Liver (tissue), 9 donors: Measurements from ENCODE around the gene HS3ST1. TPM values are rescaled to one million over a fixed set of nuclear protein-coding genes. Genes with fewer than 3 reads are reported as not detected.

Experiments
- DNase-seq: peaks from one replicate; pipeline ENCODE4 v3.0.0-alpha.2; 2017; ENCODE audit warnings: low spot score
- H3K27ac ChIP-seq, 2 donors: one replicate each; pipeline ENCODE4 v1.7.0; 2013; ENCODE audit warnings: inconsistent platforms in 2 of 2, low read length in 2 of 2, control low read depth in 1 of 2, low read depth in 1 of 2, mild to moderate bottlenecking in 1 of 2
- H3K27me3 ChIP-seq, 4 donors: one replicate each; pipeline versions ENCODE4 v1.6.1 to v1.7.0; 2013; ENCODE audit warnings: low read length in 3 of 4, inconsistent platforms in 1 of 4, mild to moderate bottlenecking in 1 of 4, moderate library complexity in 1 of 4; ENCODE audit not compliant: control insufficient read depth in 4 of 4, insufficient read depth in 4 of 4
- H3K36me3 ChIP-seq, 4 donors: one replicate each; pipeline versions ENCODE4 v1.6.1 to v1.7.0; 2013; ENCODE audit warnings: low read length in 3 of 4, mild to moderate bottlenecking in 3 of 4, low read depth in 1 of 4, moderate library complexity in 1 of 4; ENCODE audit not compliant: control insufficient read depth in 4 of 4, insufficient read depth in 3 of 4
- H3K4me1 ChIP-seq, 4 donors: one replicate each; pipeline versions ENCODE4 v1.6.1 to v1.7.0; 2013; ENCODE audit warnings: low read length in 3 of 4, mild to moderate bottlenecking in 3 of 4, moderate library complexity in 1 of 4; ENCODE audit not compliant: control insufficient read depth in 4 of 4, insufficient read depth in 4 of 4
- H3K4me3 ChIP-seq, 3 donors: one replicate each; pipeline versions ENCODE4 v1.6.1 to v1.7.0; 2013; ENCODE audit warnings: low read length in 3 of 3, control low read depth in 1 of 3, low read depth in 1 of 3, mild to moderate bottlenecking in 1 of 3
- H3K9ac ChIP-seq, 2 donors: one replicate each; pipeline ENCODE4 v1.7.0; 2013; ENCODE audit warnings: low read length in 2 of 2, mild to moderate bottlenecking in 2 of 2, moderate library complexity in 2 of 2, control low read depth in 1 of 2, low read depth in 1 of 2
- H3K9me3 ChIP-seq, 4 donors: one replicate each; pipeline versions ENCODE4 v1.6.1 to v1.7.0; 2013; ENCODE audit warnings: low read length in 3 of 4; ENCODE audit not compliant: control insufficient read depth in 4 of 4
- ATF3 ChIP-seq: IDR thresholded peaks from 2 replicates; pipeline ENCODE4 v1.6.1; 2016; ENCODE audit warnings: antibody characterized with exemption
- CTCF ChIP-seq: fragments of 150-350 bp; IDR thresholded peaks from 2 replicates; pipeline ENCODE4 v1.5.1; 2017; ENCODE audit warnings: improper control_type of control experiment, low read depth, low read length; ENCODE audit not compliant: missing input control
- EGR1 ChIP-seq, 2 donors: IDR thresholded peaks; 2 replicates each; pipeline ENCODE4 v1.6.1; 2016 to 2018; ENCODE audit warnings: antibody characterized with exemption in 2 of 2, low read depth in 2 of 2
- FOXA1 ChIP-seq: IDR thresholded peaks from 2 replicates; pipeline ENCODE4 v1.6.1; 2016; ENCODE audit warnings: antibody characterized with exemption
- FOXA2 ChIP-seq: IDR thresholded peaks from 2 replicates; pipeline ENCODE4 v1.6.1; 2016; ENCODE audit warnings: antibody characterized with exemption
- GABPA ChIP-seq, 2 donors: IDR thresholded peaks in 1 of 2; conservative IDR thresholded peaks in 1 of 2; 2 replicates each; pipeline ENCODE4 v1.6.1; 2016; ENCODE audit warnings: antibody characterized with exemption in 2 of 2, mild to moderate bottlenecking in 1 of 2, moderate library complexity in 1 of 2
- HNF4A ChIP-seq, 2 donors: conservative IDR thresholded peaks; 2 replicates each; pipeline ENCODE4 v1.6.1; 2016; ENCODE audit warnings: antibody characterized with exemption in 2 of 2, mild to moderate bottlenecking in 2 of 2
- HNF4G ChIP-seq: IDR thresholded peaks from 2 replicates; pipeline ENCODE4 v1.6.1; 2016; ENCODE audit warnings: antibody characterized with exemption
- JUND ChIP-seq, 2 donors: IDR thresholded peaks; 2 replicates each; pipeline ENCODE4 v1.6.1; 2016; ENCODE audit warnings: antibody characterized with exemption in 2 of 2
- MAX ChIP-seq: IDR thresholded peaks from 2 replicates; pipeline ENCODE4 v1.6.1; 2016; ENCODE audit warnings: antibody characterized with exemption
- NR2F2 ChIP-seq: IDR thresholded peaks from 2 replicates; pipeline ENCODE4 v1.6.1; 2016; ENCODE audit warnings: antibody characterized with exemption
- RAD21 ChIP-seq, 2 donors: IDR thresholded peaks; 2 replicates each; pipeline ENCODE4 v1.6.1; 2016; ENCODE audit warnings: antibody characterized with exemption in 2 of 2, mild to moderate bottlenecking in 2 of 2
- REST ChIP-seq: IDR thresholded peaks from 2 replicates; pipeline ENCODE4 v1.6.1; 2016; ENCODE audit warnings: antibody characterized with exemption, mild to moderate bottlenecking
- RXRA ChIP-seq, 2 donors: IDR thresholded peaks; 2 replicates each; pipeline ENCODE4 v1.6.1; 2017 to 2018; ENCODE audit warnings: antibody characterized with exemption in 2 of 2, mild to moderate bottlenecking in 1 of 2
- SP1 ChIP-seq: IDR thresholded peaks from 2 replicates; pipeline ENCODE4 v1.6.1; 2018; ENCODE audit warnings: antibody characterized with exemption, mild to moderate bottlenecking
- TAF1 ChIP-seq: conservative IDR thresholded peaks from 2 replicates; pipeline ENCODE4 v1.6.1; 2016; ENCODE audit warnings: antibody characterized with exemption, mild to moderate bottlenecking
- YY1 ChIP-seq: IDR thresholded peaks from 2 replicates; pipeline ENCODE4 v1.6.1; 2016; ENCODE audit warnings: antibody characterized with exemption, mild to moderate bottlenecking
- ZBTB33 ChIP-seq: IDR thresholded peaks from 2 replicates; pipeline ENCODE4 v1.6.1; 2016; ENCODE audit warnings: antibody characterized with exemption
- whole genome bisulfite sequencing: extraction: QIAGEN DNeasy Blood & Tissue Kit; methylation state at CpG from one replicate; pipeline ENCODE4 v1.1.7; 2013; 5-methylcytosine and 5-hydroxymethylcytosine counted together
- polyA plus RNA-seq, 2 donors: library from polyadenylated mRNA; stranded (reverse) in 1 of 2; unstranded in 1 of 2; fragments of 200-250 nt in 1 of 2; fragments of >200 nt in 1 of 2; fragmentation: Nextera tagmentation in 1 of 2; extraction: Ambion mirVana in 1 of 2; gene quantifications; one replicate each; pipeline versions ENCODE4 v1.2.1 to v1.2.3, GENCODE V29; 2013 to 2015
- total RNA-seq, 2 donors: library from RNA; depleted of rRNA; stranded (reverse); fragments of >200 nt; gene quantifications; one replicate each; pipeline ENCODE4 v1.2.3, GENCODE V29; 2014
- donor health status: healthy.
- donor health status: healthy.
- donor health status: healthy.
- donor health status: healthy.
- donor health status: healthy.

Gene HS3ST1
- total and polyA plus RNA-seq, 4 donors: 0.25 to 0.75 (median 0.30) TPM

- Histone ChIP-seq H3K9me3 (no peaks in the 10 kb centered on the region), H3K36me3 (no peaks in the 10 kb centered on the region), H3K27ac (no peak overlapping the region), H3K4me3 (no peak overlapping the region), H3K27me3 (no peaks in the 10 kb centered on the region), H3K4me1 (no peaks in the 10 kb centered on the region), H3K9ac (no peak overlapping the region)
- 82% methylated on average over 3 of the region's 3 CpGs for WGBS
- TF ChIP-seq MAX: no peak
- no peak for TF ChIP-seq TAF1
- TF ChIP-seq ATF3: no peak
- TF ChIP-seq FOXA2: no peak
- no peak for TF ChIP-seq JUND (IDR thresholded peaks at IDR 0.05)
- TF ChIP-seq CTCF: no peak
- TF ChIP-seq SP1: no peak
- TF ChIP-seq RXRA (IDR thresholded peaks at IDR 0.05): no peak
- TF ChIP-seq HNF4G: no peak
- no peak for TF ChIP-seq RAD21 (IDR thresholded peaks at IDR 0.05)
- no peak for TF ChIP-seq NR2F2
- TF ChIP-seq GABPA (IDR thresholded peaks at IDR 0.05 in 1 of 2, conservative IDR thresholded peaks at IDR 0.05 in 1 of 2): no peak
- TF ChIP-seq FOXA1: no peak
- TF ChIP-seq EGR1 (IDR thresholded peaks at IDR 0.05; ENCODE audit: low read depth in 2 of 2): no peak
- no peak for TF ChIP-seq HNF4A (conservative IDR thresholded peaks at IDR 0.05)
- TF ChIP-seq REST: no peak
- TF ChIP-seq ZBTB33: no peak
- TF ChIP-seq YY1: no peak
- no peak for DNase-seq
These were observed 13.2 kb downstream of the HS3ST1 start for GRCh38 chr4:11415409-11416070.
